ENCODE data around the gene NOP9.

The NOP9 gene

GRCh38 chr14:24283796-24284460, 15.7 kb upstream of the NOP9 start:
- DNase-seq (ENCODE audit: low read depth), result no peak

GRCh38 chr14:24284501-24285035, 15.1 kb upstream of the NOP9 start:
- DNase-seq (ENCODE audit: low read depth), result no peak

GRCh38 chr14:24285351-24285750, 14.3 kb upstream of the NOP9 start:
- DNase-seq (ENCODE audit: low read depth), result no peak

GRCh38 chr14:24286996-24287395, 12.7 kb upstream of the NOP9 start:
- no peak for DNase-seq (ENCODE audit: low read depth)

- DNase-seq (ENCODE audit: low read depth), result no peak
These were observed 9.9 kb upstream of the NOP9 start for GRCh38 chr14:24289649-24290280.

- no peak for DNase-seq (ENCODE audit: low read depth)
These were observed 8.9 kb upstream of the NOP9 start for GRCh38 chr14:24290746-24291145.

- no peak for DNase-seq (ENCODE audit: low read depth)
These were observed 8.1 kb upstream of the NOP9 start for GRCh38 chr14:24291446-24292117.

- no peak for DNase-seq (ENCODE audit: low read depth)
These were observed 7.4 kb upstream of the NOP9 start for GRCh38 chr14:24292118-24292807.

GRCh38 chr14:24293525-24293924, 6.1 kb upstream of the NOP9 start:
- DNase-seq (ENCODE audit: low read depth), result no peak

- DNase-seq (ENCODE audit: low read depth), result peak; percentile 89
These were observed 3.1 kb upstream of the NOP9 start for GRCh38 chr14:24296341-24297157.

GRCh38 chr14:24297190-24297964, 2.3 kb upstream of the NOP9 start:
- DNase-seq (ENCODE audit: low read depth), result peak; percentile 22

GRCh38 chr14:24298892-24299254, 777 bp upstream of the NOP9 start:
- DNase-seq (ENCODE audit: low read depth), result peak; percentile 68

- no peak for DNase-seq (ENCODE audit: low read depth)
These were observed 803 bp downstream of the NOP9 start for GRCh38 chr14:24300326-24300980.

GRCh38 chr14:24304019-24304387, 4.4 kb downstream of the NOP9 start:
- DNase-seq (ENCODE audit: low read depth), result no peak

- no peak for DNase-seq (ENCODE audit: low read depth)
These were observed 7.5 kb downstream of the NOP9 start for GRCh38 chr14:24307156-24307574.

GRCh38 chr14:24307575-24308341, 8.1 kb downstream of the NOP9 start, which contains the start of gene CIDEB:
TSS of gene CIDEB (minus strand) at chr14:24307977. CDS start at chr14:24307858, 119 bp downstream.
- peak; percentile 40 for DNase-seq (ENCODE audit: low read depth)

- no peak for DNase-seq (ENCODE audit: low read depth)
These were observed 8.9 kb downstream of the NOP9 start for GRCh38 chr14:24308342-24309124.

- no peak for DNase-seq (ENCODE audit: low read depth)
These were observed 10.1 kb downstream of the NOP9 start, which contains the start of gene LTB4R2 for GRCh38 chr14:24309538-24310264. TSS of gene LTB4R2 (plus strand) at chr14:24310140. CDS start at chr14:24310665, 525 bp downstream.
